ENCODE data around the gene KCNH2. TPM values are rescaled to one million over a fixed set of nuclear protein-coding genes. Genes with fewer than 3 reads are reported as not detected.

Gene KCNH2
- total and polyA plus RNA-seq, 2 of the 8 experiments (the other 6 are each of a cell fraction or from before 2014, with no cell fraction given), result 8.0 to 15.0 TPM

- TF ChIP-seq JUN (IDR thresholded peaks at IDR 0.05; ENCODE audit: low read depth, low read length) (no peak), SIN3A (conservative IDR thresholded peaks at IDR 0.05 in 1 of 2, IDR thresholded peaks at IDR 0.05 in 1 of 2; ENCODE audit: low read depth in 1 of 2, low read length in 2 of 2) (no peak), RFX5 (IDR thresholded peaks at IDR 0.05; ENCODE audit: borderline replicate concordance, low read depth, low read length) (no peak), KDM1A (IDR thresholded peaks at IDR 0.05; ENCODE audit: borderline replicate concordance, low read length) (no peak), TBP (IDR thresholded peaks at IDR 0.05; ENCODE audit: low read depth, low read length) (no peak), YY1 (IDR thresholded peaks at IDR 0.05; ENCODE audit: low read depth, low read length) (no peak), CHD2 (IDR thresholded peaks at IDR 0.05; ENCODE audit: low read length) (no peak), KDM4A (IDR thresholded peaks at IDR 0.05; ENCODE audit: low read depth, low read length, severe bottlenecking) (no peak)
These were observed 6.1 kb downstream of the KCNH2 start (continued) for GRCh38 chr7:150972023-150972468.

All from H1 (cell line).